ENCODE measurements around the gene KLC3. TPM values are rescaled to one million over a fixed set of nuclear protein-coding genes. Genes with fewer than 3 reads are reported as not detected.

The KLC3 gene
- total RNA-seq, 4 donors from 2014 or later: 17.3 to 32.2 (median 27.0) TPM

DNA sequence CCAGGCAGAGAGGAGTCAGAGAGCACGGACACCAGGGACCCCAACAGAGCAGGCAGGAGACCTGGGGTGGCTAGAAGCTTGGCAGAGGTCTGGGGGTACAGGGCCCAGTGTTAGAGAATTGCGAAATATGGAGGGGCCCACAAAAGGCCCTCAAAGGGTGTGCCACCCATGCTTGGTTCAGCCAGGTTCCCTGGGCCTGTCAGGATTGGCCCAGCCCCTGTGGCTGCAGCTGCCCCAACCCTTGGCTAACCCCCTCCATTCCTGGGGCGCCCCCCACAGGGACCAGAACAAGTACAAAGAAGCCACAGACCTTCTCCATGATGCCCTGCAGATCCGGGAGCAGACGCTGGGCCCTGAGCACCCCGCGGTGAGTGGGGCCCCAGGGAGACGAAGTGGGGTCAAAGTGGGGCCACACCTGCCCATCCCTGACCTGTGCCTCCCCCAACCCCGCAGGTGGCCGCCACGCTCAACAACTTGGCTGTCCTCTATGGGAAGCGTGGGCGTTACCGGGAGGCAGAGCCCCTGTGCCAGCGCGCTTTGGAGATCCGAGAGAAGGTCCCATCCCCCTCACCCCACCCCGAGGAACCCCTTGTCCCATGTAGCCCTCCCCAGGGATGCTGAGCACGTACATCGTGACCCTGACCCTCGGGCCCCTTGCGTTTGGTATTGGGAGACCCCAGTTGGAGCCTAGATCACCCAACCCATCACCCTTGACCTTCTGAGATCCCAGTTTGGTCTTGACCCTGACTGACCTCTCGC lies 8.0 kb downstream of the KLC3 start:
- 83 to 87% methylated on average over 5 to 8 of the region's 23 CpGs for WGBS, 2 donors

DNA sequence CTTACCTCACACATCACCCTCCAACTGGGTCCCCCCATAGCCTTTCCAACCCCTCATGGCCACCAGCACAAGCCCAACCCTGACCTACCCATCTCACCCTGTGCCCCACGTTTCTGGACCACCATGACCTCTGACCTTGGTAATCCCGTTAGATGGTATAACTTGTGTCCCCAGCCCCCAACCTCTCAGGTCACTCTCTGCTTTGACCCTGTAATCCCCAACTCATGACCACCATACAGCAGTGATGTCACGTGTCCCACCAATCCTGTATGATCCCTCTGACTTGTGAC lies 8.5 kb downstream of the KLC3 start:
- WGBS, 2 donors: 41 to 58% methylated on average over 3 of the region's 3 CpGs
- Histone ChIP-seq H3K36me3 (peaks cover 9 to 66% (median 22%) of the 10 kb centered on the region in 3 donors), H3K27ac (no peak overlapping the region), H3K9me3 (no peaks in the 10 kb centered on the region), H3K4me3 (no peak overlapping the region), H3K4me1 (peaks cover 0 to 17% (median 6%) of the 10 kb centered on the region in 3 donors), H3K27me3 (peaks cover 0 to 40% (median 0%) of the 10 kb centered on the region in 4 donors)
- DNase-seq: no peak
- intact Hi-C loops (cut with DNase I): no loop called here
- TF ChIP-seq, protein P1, sequence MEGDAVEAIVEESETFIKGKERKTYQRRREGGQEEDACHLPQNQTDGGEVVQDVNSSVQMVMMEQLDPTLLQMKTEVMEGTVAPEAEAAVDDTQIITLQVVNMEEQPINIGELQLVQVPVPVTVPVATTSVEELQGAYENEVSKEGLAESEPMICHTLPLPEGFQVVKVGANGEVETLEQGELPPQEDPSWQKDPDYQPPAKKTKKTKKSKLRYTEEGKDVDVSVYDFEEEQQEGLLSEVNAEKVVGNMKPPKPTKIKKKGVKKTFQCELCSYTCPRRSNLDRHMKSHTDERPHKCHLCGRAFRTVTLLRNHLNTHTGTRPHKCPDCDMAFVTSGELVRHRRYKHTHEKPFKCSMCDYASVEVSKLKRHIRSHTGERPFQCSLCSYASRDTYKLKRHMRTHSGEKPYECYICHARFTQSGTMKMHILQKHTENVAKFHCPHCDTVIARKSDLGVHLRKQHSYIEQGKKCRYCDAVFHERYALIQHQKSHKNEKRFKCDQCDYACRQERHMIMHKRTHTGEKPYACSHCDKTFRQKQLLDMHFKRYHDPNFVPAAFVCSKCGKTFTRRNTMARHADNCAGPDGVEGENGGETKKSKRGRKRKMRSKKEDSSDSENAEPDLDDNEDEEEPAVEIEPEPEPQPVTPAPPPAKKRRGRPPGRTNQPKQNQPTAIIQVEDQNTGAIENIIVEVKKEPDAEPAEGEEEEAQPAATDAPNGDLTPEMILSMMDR (IDR thresholded peaks at IDR 0.05): no peak
- TF ChIP-seq POLR2A (IDR thresholded peaks at IDR 0.05): no peak

More for the DNA sequence above, 8.0 kb downstream of the KLC3 start:
- H3K36me3 ChIP-seq: peaks cover 9 to 61% (median 22%) of the 10 kb centered on the region in 3 donors
- H3K27me3 ChIP-seq: peaks cover 0 to 40% (median 0%) of the 10 kb centered on the region in 4 donors
- TF ChIP-seq, protein P1 (IDR thresholded peaks at IDR 0.05): no peak
- no peak for TF ChIP-seq POLR2A (IDR thresholded peaks at IDR 0.05)
- peaks cover 0 to 17% (median 6%) of the 10 kb centered on the region in 3 donors for H3K4me1 ChIP-seq
- no peak overlapping the region for H3K27ac ChIP-seq
- intact Hi-C loops (cut with DNase I): no loop called here
- no peaks in the 10 kb centered on the region for H3K9me3 ChIP-seq
- no peak overlapping the region for H3K4me3 ChIP-seq
- no peak for DNase-seq

DNA sequence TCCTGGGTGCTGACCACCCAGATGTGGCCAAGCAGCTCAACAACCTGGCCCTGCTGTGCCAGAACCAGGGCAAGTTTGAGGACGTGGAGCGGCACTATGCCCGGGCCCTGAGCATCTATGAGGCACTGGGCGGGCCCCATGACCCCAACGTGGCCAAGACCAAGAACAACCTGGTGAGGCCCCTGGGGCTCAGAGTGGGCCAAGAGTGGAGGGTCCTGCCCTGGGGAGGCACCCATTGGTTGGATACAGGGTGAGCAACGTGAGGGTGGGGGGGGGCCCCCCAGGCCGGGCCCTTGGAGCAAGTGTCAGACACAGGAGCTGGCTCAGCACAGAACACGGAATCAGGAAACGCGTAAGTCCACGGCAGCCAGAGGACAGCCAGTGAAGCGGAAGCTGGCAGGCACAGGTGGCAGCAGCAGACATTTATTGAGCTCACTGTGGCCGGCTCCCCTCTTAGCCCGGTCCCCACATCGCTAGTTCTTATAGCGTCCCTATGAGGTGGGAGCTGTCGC lies 8.9 kb downstream of the KLC3 start:
- Histone ChIP-seq H3K4me1 (peaks cover 0 to 13% (median 6%) of the 10 kb centered on the region in 3 donors), H3K9me3 (no peaks in the 10 kb centered on the region), H3K4me3 (no peak overlapping the region), H3K36me3 (peaks cover 9 to 70% (median 22%) of the 10 kb centered on the region in 3 donors), H3K27ac (no peak overlapping the region), H3K27me3 (peaks cover 0 to 38% (median 0%) of the 10 kb centered on the region in 4 donors)
- TF ChIP-seq, protein P1 (IDR thresholded peaks at IDR 0.05): no peak
- TF ChIP-seq POLR2A (IDR thresholded peaks at IDR 0.05): no peak
- WGBS, 2 donors: 89 to 92% methylated on average over 7 to 8 of the region's 17 CpGs
- intact Hi-C loops (cut with DNase I): no loop called here
- DNase-seq: no peak

DNA sequence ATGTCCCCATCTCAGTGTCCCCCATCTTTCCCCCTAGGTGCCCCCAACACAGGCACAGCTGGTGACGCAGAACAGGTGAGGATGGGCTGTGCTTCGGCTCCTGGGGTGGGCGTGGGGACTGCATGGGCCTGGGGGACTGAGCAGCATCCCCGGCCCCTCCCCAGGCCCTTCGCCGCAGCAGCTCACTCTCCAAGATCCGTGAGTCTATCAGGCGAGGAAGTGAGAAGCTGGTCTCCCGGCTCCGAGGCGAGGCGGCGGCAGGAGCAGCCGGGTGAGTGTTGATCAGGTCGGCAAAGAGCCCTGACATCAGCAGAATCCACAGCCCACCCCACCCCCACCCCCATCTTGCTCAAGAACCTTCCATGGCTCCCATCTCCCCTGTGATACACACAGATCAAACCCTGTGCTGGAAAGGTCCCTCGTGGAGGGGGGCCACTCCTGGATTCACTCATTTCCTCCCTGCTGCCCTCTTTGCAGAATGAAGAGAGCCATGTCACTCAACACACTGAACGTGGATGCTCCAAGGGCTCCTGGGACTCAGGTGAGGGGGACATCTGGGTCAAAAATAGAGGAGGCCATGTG lies 10.0 kb downstream of the KLC3 start:
- 100% methylated on average over 1 of the region's 17 CpGs; no CpG with 5 or more reads in 1 of the 2 donors for WGBS, 2 donors
- H3K4me3 ChIP-seq: no peak overlapping the region
- TF ChIP-seq, protein P1 (IDR thresholded peaks at IDR 0.05): no peak
- no peak for TF ChIP-seq POLR2A (IDR thresholded peaks at IDR 0.05)
- DNase-seq: no peak
- H3K4me1 ChIP-seq: peaks cover 0 to 2% (median 0%) of the 10 kb centered on the region in 3 donors
- H3K27ac ChIP-seq: no peak overlapping the region
- peaks cover 0 to 27% (median 0%) of the 10 kb centered on the region in 4 donors for H3K27me3 ChIP-seq
- H3K36me3 ChIP-seq: peaks cover 9 to 81% (median 22%) of the 10 kb centered on the region in 3 donors
- intact Hi-C loops (cut with DNase I): no loop called here
- no peaks in the 10 kb centered on the region for H3K9me3 ChIP-seq

DNA sequence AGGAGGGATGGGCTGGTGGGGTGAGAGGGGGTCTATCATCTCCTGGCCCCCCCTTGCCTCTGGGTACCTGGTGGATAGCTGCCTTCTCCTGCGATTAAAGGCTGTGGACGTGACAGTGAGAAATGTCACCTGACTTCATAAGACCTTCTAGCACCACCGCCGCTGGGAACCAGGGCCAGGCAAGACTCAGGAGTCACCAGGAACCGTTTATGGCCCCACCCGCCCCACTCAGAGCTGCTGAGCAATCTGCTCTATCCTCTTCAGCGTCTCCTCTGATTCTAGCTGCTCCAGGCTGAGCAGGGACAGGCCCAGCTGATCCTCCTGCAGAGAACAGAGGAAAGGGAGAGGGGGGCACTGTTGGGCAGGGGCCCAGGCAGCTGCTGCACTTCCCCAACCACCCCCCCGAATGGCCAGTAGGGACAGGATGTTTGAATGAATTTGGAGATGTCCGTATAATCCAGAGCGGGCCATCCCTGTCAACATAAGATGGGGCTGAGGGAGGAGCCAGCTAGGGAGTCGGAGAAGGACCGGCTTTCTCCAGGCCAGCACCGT lies 10.9 kb downstream of the KLC3 start:
- Histone ChIP-seq H3K27ac (no peak overlapping the region), H3K36me3 (peaks cover 9 to 87% (median 22%) of the 10 kb centered on the region in 3 donors), H3K4me1 (no peaks in the 10 kb centered on the region), H3K9me3 (no peaks in the 10 kb centered on the region), H3K4me3 (no peak overlapping the region), H3K27me3 (peaks cover 0 to 18% (median 0%) of the 10 kb centered on the region in 4 donors)
- TF ChIP-seq, protein P1 (IDR thresholded peaks at IDR 0.05): no peak
- TF ChIP-seq POLR2A (IDR thresholded peaks at IDR 0.05): no peak
- intact Hi-C loops (cut with DNase I): no loop called here
- DNase-seq: no peak
- 59% methylated on average over 7 of the region's 13 CpGs; no CpG with 5 or more reads in 1 of the 2 donors for WGBS, 2 donors

Measured in esophagus squamous epithelium (tissue), 5 donors.